Tibial nerve (tissue), 4 donors: ENCODE data around the gene PLAU. TPM values are rescaled to one million over a fixed set of nuclear protein-coding genes. Genes with fewer than 3 reads are reported as not detected.

ENCODE experiments used
- DNase-seq, 2 donors: peaks; one replicate each; pipeline ENCODE4 v3.0.0-alpha.2; 2019; ENCODE audit warnings: low spot score in 2 of 2
- H3K27ac ChIP-seq, 4 donors: fragments of 200-600 bp; sonication (generic) in 3 of 4; one replicate each; pipeline ENCODE4 v1.5.1; 2017 to 2019; ENCODE audit warnings: mild to moderate bottlenecking in 1 of 4
- H3K27me3 ChIP-seq, 2 donors: fragments of 200-600 bp; sonication (generic) in 1 of 2; one replicate each; pipeline versions ENCODE4 v1.5.1 to v1.6.0; 2017 to 2019
- H3K36me3 ChIP-seq, 3 donors: fragments of 200-600 bp; sonication (generic); one replicate each; pipeline ENCODE4 v1.5.1; 2018 to 2019
- H3K4me1 ChIP-seq, 4 donors: fragments of 200-600 bp; sonication (generic) in 3 of 4; one replicate each; pipeline ENCODE4 v1.5.1; 2017 to 2019
- H3K4me3 ChIP-seq, 4 donors: fragments of 200-600 bp; sonication (generic) in 3 of 4; one replicate each; pipeline ENCODE4 v1.5.1; 2017 to 2019; ENCODE audit warnings: mild to moderate bottlenecking in 1 of 4, moderate library complexity in 1 of 4
- H3K9me3 ChIP-seq, 4 donors: fragments of 200-600 bp; sonication (generic) in 3 of 4; one replicate each; pipeline ENCODE4 v1.5.1; 2017 to 2019
- CTCF ChIP-seq, 5 experiments: fragments of 200-600 bp in 3 of 5; fragments of 450-650 bp in 2 of 5; sonication (generic) in 3 of 5; IDR thresholded peaks; one replicate each; pipeline ENCODE4 v1.5.1; 2016 to 2019; ENCODE audit warnings: antibody characterized with exemption in 5 of 5, mild to moderate bottlenecking in 3 of 5, moderate library complexity in 2 of 5
- EP300 ChIP-seq, 2 donors: sonication (generic); formaldehyde crosslinking; IDR thresholded peaks; one replicate each; pipeline ENCODE4 v1.6.1; 2017; ENCODE audit warnings: antibody characterized with exemption in 2 of 2, mild to moderate bottlenecking in 1 of 2
- POLR2A ChIP-seq, 2 donors: fragments of 450-650 bp; IDR thresholded peaks; one replicate each; pipeline ENCODE4 v1.6.1; 2017; ENCODE audit warnings: antibody characterized with exemption in 2 of 2, mild to moderate bottlenecking in 2 of 2, moderate library complexity in 2 of 2
- WGBS, 2 donors: methylation state at CpG; one replicate each; pipeline ENCODE4 v1.1.5; 2018; 5-methylcytosine and 5-hydroxymethylcytosine counted together
- total RNA-seq, 4 donors: library from RNA; depleted of rRNA; stranded (reverse); fragments of >200 nt; gene quantifications; one replicate each; pipeline ENCODE4 v1.1.0, GENCODE V29; 2016

The PLAU gene
- total RNA-seq, 4 donors from 2014 or later, result 2.5 to 7.8 (median 3.5) TPM

DNA sequence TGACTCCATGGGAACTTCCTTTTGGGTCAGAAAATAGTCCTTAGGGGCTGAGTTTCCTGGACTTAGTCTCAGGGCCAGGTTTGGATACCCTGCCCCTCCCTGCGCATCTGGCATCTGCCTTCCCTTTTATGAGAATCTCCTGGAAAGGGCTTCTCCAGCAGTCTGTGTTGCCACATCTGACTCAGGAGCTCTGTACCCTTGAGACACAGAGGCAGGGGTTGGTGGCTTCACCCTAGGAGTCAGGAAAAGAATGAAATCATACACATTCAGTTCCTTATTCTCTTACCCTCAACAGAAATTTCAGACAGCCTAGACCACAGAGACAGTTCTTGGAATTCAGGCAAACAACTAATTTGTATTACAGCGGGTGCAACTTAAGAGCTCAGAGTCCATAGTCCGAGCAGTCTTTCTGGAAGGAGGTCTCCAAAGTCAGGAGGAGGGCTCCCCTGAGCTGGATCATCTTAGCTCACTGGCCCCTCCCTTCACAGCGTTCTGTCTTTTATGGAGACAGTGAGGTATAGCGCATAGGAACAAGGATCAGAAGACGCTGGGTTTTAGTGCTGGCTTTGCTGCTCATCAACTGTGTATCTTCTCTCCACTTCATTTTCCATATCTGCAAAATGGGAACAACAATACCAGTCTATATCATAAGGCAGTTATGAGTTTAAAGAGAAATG, 3.0 kb upstream of the PLAU start:
- Histone ChIP-seq H3K4me3 (no peak overlapping the region), H3K27me3 (peaks cover 0 to 8% of the 10 kb centered on the region in 2 donors), H3K36me3 (no peaks in the 10 kb centered on the region), H3K4me1 (peaks cover 0 to 66% (median 34%) of the 10 kb centered on the region in 4 donors), H3K27ac (peak overlapping the region in 3 of 4 donors; percentile 66 to 83 (median 82)), H3K9me3 (no peaks in the 10 kb centered on the region)
- 76 to 82% methylated on average over 6 of the region's 6 CpGs for WGBS, 2 donors
- TF ChIP-seq EP300 (IDR thresholded peaks at IDR 0.05) (peak in 1 of 2 donors; percentile 60), CTCF (IDR thresholded peaks at IDR 0.05) (no peak)
- peak in 1 of 2 donors; percentile 50 for DNase-seq

GRCh38 chr10:73908853-73909539, 1.9 kb upstream of the PLAU start:
- WGBS, 2 donors, result 49 to 63% methylated on average over 9 to 10 of the region's 10 CpGs
- peak in 1 of 2 donors; percentile 40 for DNase-seq
- Histone ChIP-seq H3K27me3 (peaks cover 0 to 8% of the 10 kb centered on the region in 2 donors), H3K9me3 (no peaks in the 10 kb centered on the region), H3K4me1 (peaks cover 0 to 71% (median 34%) of the 10 kb centered on the region in 4 donors), H3K36me3 (no peaks in the 10 kb centered on the region), H3K27ac (peak overlapping the region in 3 of 4 donors; percentile 3 to 82 (median 34)), H3K4me3 (no peak overlapping the region)
- TF ChIP-seq CTCF (IDR thresholded peaks at IDR 0.05) (no peak), EP300 (IDR thresholded peaks at IDR 0.05) (peak in 1 of 2 donors; percentile 15)

DNA sequence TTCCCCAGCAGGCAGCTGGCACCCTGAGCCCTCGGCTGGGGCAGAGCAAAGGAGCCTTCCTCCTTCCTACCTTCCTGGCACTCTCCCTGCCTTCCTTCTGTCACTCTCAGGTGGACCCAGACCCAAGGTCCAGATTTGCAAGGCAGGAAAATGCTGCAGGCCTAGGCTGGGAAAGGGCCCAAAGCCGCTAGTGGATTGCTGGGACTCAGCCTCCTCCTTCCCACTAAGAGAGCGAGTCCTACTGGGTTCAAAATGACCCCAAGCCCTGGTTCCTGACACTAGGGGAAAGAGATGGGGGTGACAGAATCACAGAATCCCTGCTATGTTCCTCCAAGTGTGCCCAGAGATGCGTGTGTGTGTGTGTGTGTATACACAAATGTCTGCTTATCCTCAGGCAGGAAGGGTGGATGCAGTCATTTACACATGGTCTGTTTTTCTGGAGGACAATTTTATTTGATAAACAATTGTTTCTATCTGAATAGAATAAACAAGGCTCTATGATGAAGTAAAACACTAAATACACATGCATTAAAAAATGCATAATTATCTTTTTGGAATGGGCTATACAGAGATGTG, 1.3 kb upstream of the PLAU start:
- WGBS, 2 donors, result 81 to 85% methylated on average over 4 of the region's 4 CpGs
- no peak for DNase-seq
- H3K27me3 ChIP-seq, result peaks cover 0 to 8% of the 10 kb centered on the region in 2 donors
- TF ChIP-seq POLR2A (IDR thresholded peaks at IDR 0.05), result no peak
- no peak for TF ChIP-seq CTCF (IDR thresholded peaks at IDR 0.05)
- no peak for TF ChIP-seq EP300 (IDR thresholded peaks at IDR 0.05)
- H3K36me3 ChIP-seq, result no peaks in the 10 kb centered on the region
- no peak overlapping the region for H3K4me3 ChIP-seq
- peak overlapping the region in 2 of 4 donors; percentile 3 to 34 for H3K27ac ChIP-seq
- no peaks in the 10 kb centered on the region for H3K9me3 ChIP-seq
- H3K4me1 ChIP-seq, result peaks cover 0 to 71% (median 34%) of the 10 kb centered on the region in 4 donors

DNA sequence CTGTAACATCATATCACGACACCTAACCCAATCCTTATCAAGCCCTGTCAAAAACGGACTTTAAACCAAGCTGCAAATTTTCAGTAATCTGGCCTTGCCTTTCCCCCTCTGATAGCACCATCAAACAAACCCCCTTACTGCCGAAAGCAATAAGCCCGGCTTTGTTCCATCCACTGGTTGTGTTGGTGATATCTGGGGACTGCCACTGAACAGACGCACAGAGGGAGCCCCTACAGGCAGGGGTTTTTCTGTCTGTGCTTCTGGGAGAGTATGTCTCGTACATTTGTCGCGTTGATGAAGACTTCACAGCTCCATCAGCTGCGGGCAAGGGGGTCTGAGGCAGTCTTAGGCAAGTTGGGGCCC, 550 bp upstream of the PLAU start:
- H3K27me3 ChIP-seq, result peaks cover 0 to 8% of the 10 kb centered on the region in 2 donors
- no peaks in the 10 kb centered on the region for H3K36me3 ChIP-seq
- peak overlapping the region in 3 of 4 donors; percentile 63 to 83 (median 79) for H3K27ac ChIP-seq
- DNase-seq, result no peak
- H3K4me3 ChIP-seq, result peak overlapping the region; percentile 50 to 78 (median 60)
- TF ChIP-seq POLR2A (IDR thresholded peaks at IDR 0.05) (no peak), CTCF (IDR thresholded peaks at IDR 0.05) (no peak), EP300 (IDR thresholded peaks at IDR 0.05) (no peak)
- WGBS, 2 donors, result 23 to 37% methylated on average over 9 of the region's 9 CpGs
- H3K4me1 ChIP-seq, result peaks cover 0 to 71% (median 34%) of the 10 kb centered on the region in 4 donors
- H3K9me3 ChIP-seq, result no peaks in the 10 kb centered on the region
